A673 (cell line): Measurements from ENCODE around the gene URAD.
A peak's percentile ranks its signal among the peaks of the same experiment; 100 is the strongest.

Source experiments
- EZH2 ChIP-seq: fragments of 200-600 bp; sonication (generic); IDR thresholded peaks from 2 replicates; pipeline ENCODE4 v1.6.1; 2017; ENCODE audit warnings: borderline replicate concordance, low read depth, mild to moderate bottlenecking, mixed read lengths, antibody characterized with exemption, low read length; ENCODE audit not compliant: poor library complexity, severe bottlenecking
- TF ChIP-seq, protein P1 (sequence below): fragments of 300-800, 200-600 bp; sonication (generic); conservative IDR thresholded peaks from 2 replicates; pipeline ENCODE4 v1.5.1; 2017; ENCODE audit warnings: low read depth, mild to moderate bottlenecking, antibody characterized with exemption, low read length, moderate library complexity, mixed read lengths

DNA sequence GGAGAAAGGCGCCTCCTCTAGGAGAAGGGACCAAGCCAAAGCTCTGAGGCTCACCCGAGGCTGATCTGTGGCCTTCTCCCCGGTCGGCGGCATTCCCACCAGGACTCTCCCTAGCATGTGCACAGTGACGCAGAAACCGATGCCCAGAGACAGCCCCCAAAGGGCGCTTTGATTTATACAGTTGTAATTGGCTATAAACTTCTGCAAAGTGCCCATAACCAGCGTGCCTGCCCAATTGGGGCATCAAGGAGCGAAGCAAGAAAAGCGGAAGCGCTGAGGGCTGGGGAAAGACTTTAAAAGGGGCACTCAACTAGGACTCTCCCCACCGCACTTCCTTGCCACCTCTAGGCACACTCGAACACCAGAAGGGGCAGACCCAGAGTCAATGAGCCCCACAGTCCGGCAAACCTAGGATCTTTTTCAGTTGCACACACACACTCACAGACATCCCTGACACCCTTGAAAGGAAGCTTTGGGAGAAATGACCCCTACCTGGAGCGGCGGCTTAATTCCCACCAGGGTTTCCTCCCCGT is 21.2 kb downstream of the URAD start:
- TF ChIP-seq, protein P1, sequence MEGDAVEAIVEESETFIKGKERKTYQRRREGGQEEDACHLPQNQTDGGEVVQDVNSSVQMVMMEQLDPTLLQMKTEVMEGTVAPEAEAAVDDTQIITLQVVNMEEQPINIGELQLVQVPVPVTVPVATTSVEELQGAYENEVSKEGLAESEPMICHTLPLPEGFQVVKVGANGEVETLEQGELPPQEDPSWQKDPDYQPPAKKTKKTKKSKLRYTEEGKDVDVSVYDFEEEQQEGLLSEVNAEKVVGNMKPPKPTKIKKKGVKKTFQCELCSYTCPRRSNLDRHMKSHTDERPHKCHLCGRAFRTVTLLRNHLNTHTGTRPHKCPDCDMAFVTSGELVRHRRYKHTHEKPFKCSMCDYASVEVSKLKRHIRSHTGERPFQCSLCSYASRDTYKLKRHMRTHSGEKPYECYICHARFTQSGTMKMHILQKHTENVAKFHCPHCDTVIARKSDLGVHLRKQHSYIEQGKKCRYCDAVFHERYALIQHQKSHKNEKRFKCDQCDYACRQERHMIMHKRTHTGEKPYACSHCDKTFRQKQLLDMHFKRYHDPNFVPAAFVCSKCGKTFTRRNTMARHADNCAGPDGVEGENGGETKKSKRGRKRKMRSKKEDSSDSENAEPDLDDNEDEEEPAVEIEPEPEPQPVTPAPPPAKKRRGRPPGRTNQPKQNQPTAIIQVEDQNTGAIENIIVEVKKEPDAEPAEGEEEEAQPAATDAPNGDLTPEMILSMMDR = no peak
- TF ChIP-seq EZH2 = peak; percentile 41
